ENCODE data around the gene FAM89B. TPM values are rescaled to one million over a fixed set of nuclear protein-coding genes. Genes with fewer than 3 reads are reported as not detected.

FAM89B gene
- total RNA-seq, 1 experiment from 2014 or later, result 67.9 TPM

GRCh38 chr11:65588199-65589054 lies 16.1 kb downstream of the FAM89B start:
- DNase-seq (ENCODE audit: low read depth), result no peak

GRCh38 chr11:65589444-65590239 lies 17.3 kb downstream of the FAM89B start:
- no peak for DNase-seq (ENCODE audit: low read depth)

- peak; percentile 87 for DNase-seq (ENCODE audit: low read depth)
Measured at GRCh38 chr11:65590240-65590738, 18.0 kb downstream of the FAM89B start.

- DNase-seq (ENCODE audit: low read depth), result no peak
Measured at GRCh38 chr11:65591939-65592857, 19.9 kb downstream of the FAM89B start.

- DNase-seq (ENCODE audit: low read depth), result no peak
Measured at GRCh38 chr11:65592858-65593517, 20.6 kb downstream of the FAM89B start.

- no peak for DNase-seq (ENCODE audit: low read depth)
Measured at GRCh38 chr11:65593518-65594414, 21.4 kb downstream of the FAM89B start.

- no peak for DNase-seq (ENCODE audit: low read depth)
Measured at GRCh38 chr11:65595131-65595530, 22.8 kb downstream of the FAM89B start.

GRCh38 chr11:65595543-65596281 lies 23.4 kb downstream of the FAM89B start, which contains the start of gene KCNK7:
Gene KCNK7, minus strand, starts transcription at chr11:65595800. Its CDS starts 28 bp downstream, at chr11:65595772.
- no peak for DNase-seq (ENCODE audit: low read depth)

- no peak for DNase-seq (ENCODE audit: low read depth)
Measured at GRCh38 chr11:65596520-65596919, 24.2 kb downstream of the FAM89B start.

GRCh38 chr11:65598258-65598699 lies 25.9 kb downstream of the FAM89B start:
- DNase-seq (ENCODE audit: low read depth), result no peak

GRCh38 chr11:65599216-65599954 lies 27.0 kb downstream of the FAM89B start:
- no peak for DNase-seq (ENCODE audit: low read depth)

GRCh38 chr11:65599955-65600246 lies 27.6 kb downstream of the FAM89B start:
- DNase-seq (ENCODE audit: low read depth), result no peak

GRCh38 chr11:65604258-65604657 lies 31.9 kb downstream of the FAM89B start:
- no peak for DNase-seq (ENCODE audit: low read depth)

- peak; percentile 37 for DNase-seq (ENCODE audit: low read depth)
Measured at GRCh38 chr11:65606876-65607613, 34.7 kb downstream of the FAM89B start.

- DNase-seq (ENCODE audit: low read depth), result no peak
Measured at GRCh38 chr11:65607614-65608426, 35.5 kb downstream of the FAM89B start.

- no peak for DNase-seq (ENCODE audit: low read depth)
Measured at GRCh38 chr11:65609229-65609628, 36.9 kb downstream of the FAM89B start.

GRCh38 chr11:65609665-65610064 lies 37.3 kb downstream of the FAM89B start:
- no peak for DNase-seq (ENCODE audit: low read depth)

Measured in LHCN-M2 (cell line).